ENCODE results near the gene HNRNPUL2. TPM values are rescaled to one million over a fixed set of nuclear protein-coding genes. Genes with fewer than 3 reads are reported as not detected.
A peak's percentile ranks its signal among the peaks of the same experiment; 100 is the strongest.
"Not testable (repeated sequence)": the region's sequence is repeated elsewhere in the genome, so short reads cannot be mapped to it uniquely, and the experiment has no call there.

Gene HNRNPUL2
- total RNA-seq, 4 donors from 2014 or later: 24.2 to 43.7 (median 31.0) TPM

- Histone ChIP-seq H3K27ac (peak overlapping the region; percentile 82 to 98 (median 98)), H3K4me3 (peak overlapping the region; percentile 37 to 75), H3K9me3 (no peaks in the 10 kb centered on the region), H3K27me3 (no peaks in the 10 kb centered on the region), H3K36me3 (peaks cover 0 to 41% of the 10 kb centered on the region in 2 donors), H3K4me1 (peaks cover 0 to 39% (median 18%) of the 10 kb centered on the region in 3 donors)
- peak; percentile 13 for ATAC-seq
- TF ChIP-seq POLR2A (IDR thresholded peaks at IDR 0.05): no peak
- TF ChIP-seq CTCF (IDR thresholded peaks at IDR 0.05): no peak
- TF ChIP-seq POLR2AphosphoS5 (IDR thresholded peaks at IDR 0.05): no peak
- no peak for TF ChIP-seq EP300 (IDR thresholded peaks at IDR 0.05)
- WGBS, 2 donors (ENCODE audit: low coverage in 1 of 2): 0% methylated on average over 8 of the region's 18 CpGs; no CpG with 5 or more reads in 1 of the 2 donors
Observed at GRCh38 chr11:62770778-62771143, 43.5 kb upstream of the HNRNPUL2 start.

DNA sequence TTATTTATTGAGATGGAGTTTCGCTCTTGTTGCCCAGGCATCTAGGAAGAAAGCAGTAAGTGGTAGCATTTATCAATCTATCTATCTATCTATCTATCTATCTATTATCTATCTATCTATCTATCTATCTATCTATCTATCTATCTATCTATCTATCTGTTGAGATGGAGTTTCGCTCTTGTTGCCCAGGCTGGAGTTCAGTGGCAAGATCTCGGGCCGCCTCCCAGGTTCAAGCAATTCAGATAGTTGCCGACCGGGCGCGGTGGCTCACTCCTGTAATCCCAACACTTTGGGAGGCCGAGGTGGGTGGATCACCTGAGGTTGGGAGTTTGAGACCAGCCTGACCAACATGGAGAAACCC lies 33.6 kb upstream of the HNRNPUL2 start:
- ATAC-seq: not testable (repeated sequence)
- peak overlapping the region; percentile 41 to 91 (median 87) for H3K27ac ChIP-seq
- peak overlapping the region; percentile 73 to 96 for H3K4me3 ChIP-seq

GRCh38 chr11:62757846-62758788 lies 30.9 kb upstream of the HNRNPUL2 start:
- Histone ChIP-seq H3K9me3 (no peaks in the 10 kb centered on the region), H3K36me3 (peaks cover 0 to 6% of the 10 kb centered on the region in 2 donors), H3K27ac (no peak overlapping the region), H3K27me3 (no peaks in the 10 kb centered on the region), H3K4me3 (no peak overlapping the region), H3K4me1 (peaks cover 4 to 30% (median 16%) of the 10 kb centered on the region in 3 donors)
- WGBS, 2 donors (ENCODE audit: low coverage in 1 of 2): 34 to 51% methylated on average over 5 to 9 of the region's 9 CpGs
- no peak for ATAC-seq
- no peak for TF ChIP-seq EP300 (IDR thresholded peaks at IDR 0.05)
- TF ChIP-seq POLR2A (IDR thresholded peaks at IDR 0.05): no peak
- no peak for TF ChIP-seq POLR2AphosphoS5 (IDR thresholded peaks at IDR 0.05)
- no peak for TF ChIP-seq CTCF (IDR thresholded peaks at IDR 0.05)

More for the DNA sequence above, 33.6 kb upstream of the HNRNPUL2 start:
- H3K9me3 ChIP-seq, H3K27me3 ChIP-seq: not testable (repeated sequence)
- Histone ChIP-seq H3K4me1 (peaks cover 4 to 31% (median 11%) of the 10 kb centered on the region in 3 donors), H3K36me3 (peaks cover 0 to 30% of the 10 kb centered on the region in 2 donors)
- 78 to 100% methylated on average over 1 of the region's 9 CpGs for WGBS, 2 donors (ENCODE audit: low coverage in 1 of 2)

DNA sequence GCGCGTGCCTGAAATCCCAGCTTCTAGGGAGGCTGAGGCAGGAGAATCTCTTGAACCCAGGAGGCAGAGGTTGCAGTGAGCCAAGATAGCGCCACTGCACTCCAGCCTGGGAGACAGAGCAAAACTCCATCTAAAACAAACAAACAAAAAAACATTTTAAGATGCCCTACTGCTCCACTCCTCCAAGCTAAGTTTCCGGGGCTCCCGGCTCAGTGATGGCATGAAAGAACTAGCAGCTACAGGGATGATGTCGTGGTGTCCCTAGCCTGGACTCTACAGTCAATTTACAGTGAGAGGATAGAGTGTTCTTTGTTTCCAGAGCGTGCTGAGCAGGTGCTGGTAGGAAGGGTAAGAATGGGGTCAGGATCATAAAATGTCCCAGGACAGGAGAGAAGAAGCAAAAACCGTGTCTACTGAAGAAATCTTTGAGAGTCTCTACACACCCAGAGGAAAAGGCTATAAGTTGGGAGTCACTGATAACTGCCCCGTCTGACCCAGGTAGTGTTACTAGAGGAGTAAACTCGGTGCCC lies 27.9 kb upstream of the HNRNPUL2 start:
- 50 to 69% methylated on average over 1 to 5 of the region's 10 CpGs for WGBS, 2 donors (ENCODE audit: low coverage in 1 of 2)
- Histone ChIP-seq H3K36me3 (peaks cover 0 to 20% of the 10 kb centered on the region in 2 donors), H3K4me3 (no peak overlapping the region), H3K9me3 (no peaks in the 10 kb centered on the region), H3K27ac (no peak overlapping the region), H3K27me3 (no peaks in the 10 kb centered on the region), H3K4me1 (peaks cover 0 to 41% (median 14%) of the 10 kb centered on the region in 3 donors)
- no peak for TF ChIP-seq POLR2A (IDR thresholded peaks at IDR 0.05)
- TF ChIP-seq POLR2AphosphoS5 (IDR thresholded peaks at IDR 0.05): no peak
- TF ChIP-seq EP300 (IDR thresholded peaks at IDR 0.05): no peak
- no peak for TF ChIP-seq CTCF (IDR thresholded peaks at IDR 0.05)
- ATAC-seq: no peak

GRCh38 chr11:62753736-62754603 lies 26.7 kb upstream of the HNRNPUL2 start, which contains the start of gene ZBTB3:
TSS of gene ZBTB3 (minus strand) at chr11:62754160. CDS start at chr11:62753664, 496 bp downstream.
- peaks cover 0 to 24% of the 10 kb centered on the region in 2 donors for H3K36me3 ChIP-seq
- no peaks in the 10 kb centered on the region for H3K27me3 ChIP-seq
- TF ChIP-seq EP300 (IDR thresholded peaks at IDR 0.05): no peak
- peak; percentile 88 for TF ChIP-seq POLR2AphosphoS5 (IDR thresholded peaks at IDR 0.05)
- peak; percentile 74 to 78 for TF ChIP-seq POLR2A (IDR thresholded peaks at IDR 0.05)
- TF ChIP-seq CTCF (IDR thresholded peaks at IDR 0.05): peak in 3 of 4 experiments; percentile 5 to 55 (median 44)
- H3K9me3 ChIP-seq: no peaks in the 10 kb centered on the region
- H3K4me1 ChIP-seq: peaks cover 0 to 47% (median 14%) of the 10 kb centered on the region in 3 donors
- H3K27ac ChIP-seq: peak within 1 kb of the TSS; percentile 78 to 99 (median 93)
- H3K4me3 ChIP-seq: peak within 1 kb of the TSS; percentile 55 to 64
- WGBS, 2 donors (ENCODE audit: low coverage in 1 of 2): 1% methylated on average over 13 to 30 of the region's 47 CpGs
- peak; percentile 99 for ATAC-seq

All from gastroesophageal sphincter (tissue), 4 donors.